GM23338 (cell line): Measurements from ENCODE around the gene CCL8. TPM values are rescaled to one million over a fixed set of nuclear protein-coding genes. Genes with fewer than 3 reads are reported as not detected.
"Not testable (repeated sequence)": the region's sequence is repeated elsewhere in the genome, so short reads cannot be mapped to it uniquely, and the experiment has no call there.

Experiments used
- ATAC-seq: fragments of 200-7000 bp; cut with Tn5 transposase; 3 replicates; pipeline ENCODE4 v1.9.1; 2020
- DNase-seq: peaks from one replicate; pipeline ENCODE4 v3.0.0-alpha.2; 2015; ENCODE audit warnings: low spot score
- H2AFZ ChIP-seq: fragments of 200-600 bp; sonication (generic); 2 replicates; pipeline ENCODE4 v1.8.0; 2016; ENCODE audit warnings: antibody characterized with exemption, mild to moderate bottlenecking, moderate library complexity
- H3F3A ChIP-seq: fragments of 200-600 bp; sonication (generic); replicated peaks from 2 replicates; pipeline ENCODE4 v1.8.0; 2017; ENCODE audit warnings: antibody characterized with exemption, mixed run types, low read depth
- H3K27ac ChIP-seq: fragments of 200-600 bp; sonication (generic); 2 replicates; pipeline ENCODE4 v1.6.1; 2016; ENCODE audit warnings: low read depth
- H3K27me3 ChIP-seq: fragments of 200-600 bp; sonication (generic); 2 replicates; pipeline ENCODE4 v1.8.0; 2016; ENCODE audit warnings: mild to moderate bottlenecking, mixed run types, moderate library complexity; ENCODE audit not compliant: insufficient read depth
- H3K36me3 ChIP-seq: fragments of 200-600 bp; sonication (generic); 2 replicates; pipeline ENCODE4 v1.8.0; 2016; ENCODE audit warnings: mild to moderate bottlenecking; ENCODE audit not compliant: insufficient read depth
- H3K4me1 ChIP-seq: fragments of 200-600 bp; sonication (generic); 2 replicates; pipeline ENCODE4 v1.8.0; 2016; ENCODE audit warnings: mild to moderate bottlenecking, moderate library complexity; ENCODE audit not compliant: insufficient read depth
- H3K4me2 ChIP-seq: fragments of 200-600 bp; sonication (generic); 2 replicates; pipeline ENCODE4 v1.7.1; 2017; ENCODE audit warnings: mixed run types
- H3K4me3 ChIP-seq: fragments of 200-600 bp; sonication (generic); 2 replicates; pipeline ENCODE4 v1.6.1; 2016; ENCODE audit warnings: mixed run types
- H3K79me2 ChIP-seq: fragments of 200-600 bp; sonication (generic); replicated peaks from 2 replicates; pipeline ENCODE4 v1.8.0; 2017; ENCODE audit warnings: mild to moderate bottlenecking; ENCODE audit not compliant: insufficient read depth
- H3K9me2 ChIP-seq: fragments of 200-600 bp; sonication (generic); 2 replicates; pipeline ENCODE4 v1.8.0; 2017; ENCODE audit not compliant: insufficient read depth
- H4K20me1 ChIP-seq: fragments of 200-600 bp; sonication (generic); replicated peaks from 2 replicates; pipeline ENCODE4 v1.8.0; 2017; ENCODE audit warnings: mild to moderate bottlenecking; ENCODE audit not compliant: insufficient read depth
- H3K27ac Mint-ChIP-seq: 2 replicates; pipeline ENCODE4 v1.8.0; 2020; ENCODE audit warnings: inconsistent platforms, mild to moderate bottlenecking, moderate library complexity, mixed read lengths
- H3K27me3 Mint-ChIP-seq: 3 replicates; pipeline ENCODE4 v1.8.0; 2022; ENCODE audit warnings: low read depth, mild to moderate bottlenecking, moderate library complexity, mixed read lengths, inconsistent platforms; ENCODE audit not compliant: insufficient read depth, poor library complexity
- H3K36me3 Mint-ChIP-seq: 3 replicates; pipeline ENCODE4 v1.8.0; 2021; ENCODE audit warnings: low read depth, mild to moderate bottlenecking, inconsistent platforms, moderate library complexity, mixed read lengths
- H3K4me1 Mint-ChIP-seq: 3 replicates; pipeline ENCODE4 v1.8.0; 2020; ENCODE audit warnings: mild to moderate bottlenecking, inconsistent platforms, mixed read lengths
- H3K4me3 Mint-ChIP-seq: 3 replicates; pipeline ENCODE4 v1.8.0; 2021; ENCODE audit warnings: moderate library complexity, mild to moderate bottlenecking, inconsistent platforms, mixed read lengths
- H3K9me3 Mint-ChIP-seq: 3 replicates; pipeline ENCODE4 v1.8.0; 2020; ENCODE audit warnings: moderate library complexity, mild to moderate bottlenecking, inconsistent platforms, mixed read lengths
- CREB1 ChIP-seq: fragments of 250-450 bp; sonication (Bioruptor Pico); IDR thresholded peaks from 2 replicates; pipeline ENCODE4 v1.5.0; 2020; ENCODE audit warnings: low read depth, mild to moderate bottlenecking, moderate library complexity
- NANOG ChIP-seq: IDR thresholded peaks from 2 replicates; pipeline ENCODE4 v1.6.1; 2016; ENCODE audit warnings: antibody characterized with exemption, borderline replicate concordance
- POLR2AphosphoS5 ChIP-seq: IDR thresholded peaks from 2 replicates; pipeline ENCODE4 v1.6.1; 2016; ENCODE audit warnings: antibody characterized with exemption, low read depth
- ZNF114 ChIP-seq: fragments of 250-450 bp; sonication (Bioruptor Pico); IDR thresholded peaks from 2 replicates; pipeline ENCODE4 v1.5.0; 2020; ENCODE audit warnings: mild to moderate bottlenecking, moderate library complexity
- ZNF331 ChIP-seq: fragments of 250-450 bp; sonication (Bioruptor Pico); IDR thresholded peaks from 2 replicates; pipeline ENCODE4 v1.5.0; 2020; ENCODE audit warnings: low read depth, mild to moderate bottlenecking, moderate library complexity
- polyA plus RNA-seq: library from polyadenylated mRNA; unstranded; fragments of >200 nt; fragmentation: Nextera tagmentation; extraction: Ambion mirVana; gene quantifications from 2 replicates; pipeline ENCODE4 v1.2.1, GENCODE V29; 2016
- total RNA-seq: library from RNA; depleted of rRNA; stranded (reverse); fragments of >200 nt; shearing (Covaris generic); gene quantifications from 2 replicates; pipeline ENCODE4 v1.2.3, GENCODE V29; 2014
- TF ChIP-seq, protein P1 (sequence below): IDR thresholded peaks from one replicate; pipeline ENCODE4 v1.6.1; 2018; ENCODE audit warnings: antibody characterized with exemption; ENCODE audit not compliant: unreplicated experiment
- TF ChIP-seq, protein P2 (sequence below), 2 experiments: fragments of 200-600 bp in 1 of 2; sonication (generic) in 1 of 2; conservative IDR thresholded peaks; 2 replicates each; pipeline versions ENCODE4 v1.5.1 to v1.6.1; 2016 to 2017; ENCODE audit warnings: antibody characterized with exemption in 2 of 2, low read depth in 2 of 2, mild to moderate bottlenecking in 2 of 2, moderate library complexity in 1 of 2

Gene CCL8
- total and polyA plus RNA-seq, 2 experiments from 2014 or later: not detected

DNA sequence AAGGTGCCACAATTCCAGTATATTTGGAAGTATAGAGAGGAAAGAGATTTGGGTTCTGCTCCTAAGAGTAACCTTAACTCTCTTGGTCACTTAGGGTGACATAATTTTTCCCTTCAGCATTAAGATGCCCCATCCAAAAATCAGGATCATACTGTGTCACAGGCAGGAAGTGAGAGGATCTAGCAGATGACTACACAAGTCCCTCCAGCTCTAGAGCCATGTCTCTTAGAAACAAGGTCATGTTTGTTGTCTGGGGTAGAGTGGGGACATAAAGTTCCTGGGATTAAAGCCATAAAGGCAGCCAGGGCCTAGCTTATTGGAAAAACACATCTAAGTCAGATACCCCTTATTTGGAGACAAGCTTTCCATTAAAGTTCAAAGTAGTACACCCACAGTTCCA lies 2.7 kb downstream of the CCL8 start (continued):
- TF ChIP-seq, protein P1, sequence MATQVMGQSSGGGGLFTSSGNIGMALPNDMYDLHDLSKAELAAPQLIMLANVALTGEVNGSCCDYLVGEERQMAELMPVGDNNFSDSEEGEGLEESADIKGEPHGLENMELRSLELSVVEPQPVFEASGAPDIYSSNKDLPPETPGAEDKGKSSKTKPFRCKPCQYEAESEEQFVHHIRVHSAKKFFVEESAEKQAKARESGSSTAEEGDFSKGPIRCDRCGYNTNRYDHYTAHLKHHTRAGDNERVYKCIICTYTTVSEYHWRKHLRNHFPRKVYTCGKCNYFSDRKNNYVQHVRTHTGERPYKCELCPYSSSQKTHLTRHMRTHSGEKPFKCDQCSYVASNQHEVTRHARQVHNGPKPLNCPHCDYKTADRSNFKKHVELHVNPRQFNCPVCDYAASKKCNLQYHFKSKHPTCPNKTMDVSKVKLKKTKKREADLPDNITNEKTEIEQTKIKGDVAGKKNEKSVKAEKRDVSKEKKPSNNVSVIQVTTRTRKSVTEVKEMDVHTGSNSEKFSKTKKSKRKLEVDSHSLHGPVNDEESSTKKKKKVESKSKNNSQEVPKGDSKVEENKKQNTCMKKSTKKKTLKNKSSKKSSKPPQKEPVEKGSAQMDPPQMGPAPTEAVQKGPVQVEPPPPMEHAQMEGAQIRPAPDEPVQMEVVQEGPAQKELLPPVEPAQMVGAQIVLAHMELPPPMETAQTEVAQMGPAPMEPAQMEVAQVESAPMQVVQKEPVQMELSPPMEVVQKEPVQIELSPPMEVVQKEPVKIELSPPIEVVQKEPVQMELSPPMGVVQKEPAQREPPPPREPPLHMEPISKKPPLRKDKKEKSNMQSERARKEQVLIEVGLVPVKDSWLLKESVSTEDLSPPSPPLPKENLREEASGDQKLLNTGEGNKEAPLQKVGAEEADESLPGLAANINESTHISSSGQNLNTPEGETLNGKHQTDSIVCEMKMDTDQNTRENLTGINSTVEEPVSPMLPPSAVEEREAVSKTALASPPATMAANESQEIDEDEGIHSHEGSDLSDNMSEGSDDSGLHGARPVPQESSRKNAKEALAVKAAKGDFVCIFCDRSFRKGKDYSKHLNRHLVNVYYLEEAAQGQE: no peak
- TF ChIP-seq CREB1 (CRISPR knock-in tag) (no peak), ZNF331 (no peak)
- TF ChIP-seq, protein P2, sequence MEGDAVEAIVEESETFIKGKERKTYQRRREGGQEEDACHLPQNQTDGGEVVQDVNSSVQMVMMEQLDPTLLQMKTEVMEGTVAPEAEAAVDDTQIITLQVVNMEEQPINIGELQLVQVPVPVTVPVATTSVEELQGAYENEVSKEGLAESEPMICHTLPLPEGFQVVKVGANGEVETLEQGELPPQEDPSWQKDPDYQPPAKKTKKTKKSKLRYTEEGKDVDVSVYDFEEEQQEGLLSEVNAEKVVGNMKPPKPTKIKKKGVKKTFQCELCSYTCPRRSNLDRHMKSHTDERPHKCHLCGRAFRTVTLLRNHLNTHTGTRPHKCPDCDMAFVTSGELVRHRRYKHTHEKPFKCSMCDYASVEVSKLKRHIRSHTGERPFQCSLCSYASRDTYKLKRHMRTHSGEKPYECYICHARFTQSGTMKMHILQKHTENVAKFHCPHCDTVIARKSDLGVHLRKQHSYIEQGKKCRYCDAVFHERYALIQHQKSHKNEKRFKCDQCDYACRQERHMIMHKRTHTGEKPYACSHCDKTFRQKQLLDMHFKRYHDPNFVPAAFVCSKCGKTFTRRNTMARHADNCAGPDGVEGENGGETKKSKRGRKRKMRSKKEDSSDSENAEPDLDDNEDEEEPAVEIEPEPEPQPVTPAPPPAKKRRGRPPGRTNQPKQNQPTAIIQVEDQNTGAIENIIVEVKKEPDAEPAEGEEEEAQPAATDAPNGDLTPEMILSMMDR (conservative IDR thresholded peaks at IDR 0.05; ENCODE audit: low read depth in 2 of 2): no peak

DNA sequence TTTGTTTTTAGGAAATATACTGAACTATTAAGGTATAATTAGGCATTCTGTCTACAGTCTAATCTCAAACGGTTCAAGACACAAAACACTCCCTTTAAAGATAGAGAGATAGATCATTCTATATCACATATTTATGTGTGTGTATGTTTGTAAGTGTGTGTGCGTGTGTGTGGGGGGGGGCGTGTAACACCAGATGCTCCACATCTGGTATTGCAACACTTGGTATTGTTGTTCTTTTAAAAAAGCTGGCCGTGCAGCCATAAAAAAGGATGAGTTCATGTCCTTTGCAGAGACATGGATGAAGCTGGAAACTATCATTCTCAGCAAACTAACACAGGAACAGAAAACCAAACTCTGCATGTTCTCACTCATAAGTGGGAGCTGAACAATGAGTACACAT lies 8.3 kb downstream of the CCL8 start:
- not testable (repeated sequence) for H3K4me3 ChIP-seq, DNase-seq

DNA sequence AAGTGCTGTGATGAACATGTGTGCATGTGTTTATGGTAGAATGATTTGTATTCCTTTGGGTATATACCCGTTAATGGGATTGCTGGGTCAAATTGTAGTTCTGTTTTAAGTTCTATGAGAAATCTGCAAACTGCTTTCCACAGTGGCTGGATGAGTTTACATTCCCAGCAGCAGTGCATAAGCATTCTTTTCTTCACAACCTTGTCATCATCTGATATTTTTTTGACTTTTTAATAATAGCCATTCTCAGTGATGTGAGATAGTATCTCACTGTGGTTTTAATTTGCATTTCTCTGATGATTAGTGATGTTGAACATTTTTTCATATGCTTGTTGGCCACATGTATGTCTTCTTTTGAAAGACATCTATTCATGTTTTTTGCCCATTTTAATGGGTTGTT lies 18.5 kb downstream of the CCL8 start:
- Histone ChIP-seq H3K79me2 (no peaks in the 10 kb centered on the region), H3K4me1 (no peaks in the 10 kb centered on the region), H3F3A (no peaks in the 10 kb centered on the region), H3K27ac (no peak overlapping the region), H2AFZ (no peak overlapping the region), H3K4me2 (no peak overlapping the region), H3K27me3 (no peaks in the 10 kb centered on the region), H3K9me2 (no peaks in the 10 kb centered on the region), H3K36me3 (no peaks in the 10 kb centered on the region), H3K4me3 (no peak overlapping the region), H4K20me1 (no peaks in the 10 kb centered on the region)
- Mint-ChIP-seq H3K4me3 (no peak overlapping the region), H3K4me1 (no peaks in the 10 kb centered on the region), H3K27me3 (peaks cover 2% of the 10 kb centered on the region), H3K9me3 (no peaks in the 10 kb centered on the region), H3K27ac (no peak overlapping the region), H3K36me3 (no peaks in the 10 kb centered on the region)
- no peak for ATAC-seq
- no peak for TF ChIP-seq ZNF114
- no peak for TF ChIP-seq CREB1 (CRISPR knock-in tag)
- TF ChIP-seq NANOG: no peak
- no peak for TF ChIP-seq POLR2AphosphoS5
- no peak for DNase-seq

More for the DNA sequence above, 8.3 kb downstream of the CCL8 start:
- H3K79me2 ChIP-seq, H3K27ac ChIP-seq, H3K27me3 Mint-ChIP-seq, H4K20me1 ChIP-seq, ATAC-seq, H3K27ac Mint-ChIP-seq, H3K36me3 Mint-ChIP-seq, H3K4me1 ChIP-seq, H3K9me2 ChIP-seq, H2AFZ ChIP-seq, H3K4me3 Mint-ChIP-seq, H3K27me3 ChIP-seq, H3F3A ChIP-seq, H3K36me3 ChIP-seq, H3K4me1 Mint-ChIP-seq, H3K4me2 ChIP-seq, H3K9me3 Mint-ChIP-seq: not testable (repeated sequence)
